Measurements from ENCODE around the gene FADS1.

Gene FADS1

DNA sequence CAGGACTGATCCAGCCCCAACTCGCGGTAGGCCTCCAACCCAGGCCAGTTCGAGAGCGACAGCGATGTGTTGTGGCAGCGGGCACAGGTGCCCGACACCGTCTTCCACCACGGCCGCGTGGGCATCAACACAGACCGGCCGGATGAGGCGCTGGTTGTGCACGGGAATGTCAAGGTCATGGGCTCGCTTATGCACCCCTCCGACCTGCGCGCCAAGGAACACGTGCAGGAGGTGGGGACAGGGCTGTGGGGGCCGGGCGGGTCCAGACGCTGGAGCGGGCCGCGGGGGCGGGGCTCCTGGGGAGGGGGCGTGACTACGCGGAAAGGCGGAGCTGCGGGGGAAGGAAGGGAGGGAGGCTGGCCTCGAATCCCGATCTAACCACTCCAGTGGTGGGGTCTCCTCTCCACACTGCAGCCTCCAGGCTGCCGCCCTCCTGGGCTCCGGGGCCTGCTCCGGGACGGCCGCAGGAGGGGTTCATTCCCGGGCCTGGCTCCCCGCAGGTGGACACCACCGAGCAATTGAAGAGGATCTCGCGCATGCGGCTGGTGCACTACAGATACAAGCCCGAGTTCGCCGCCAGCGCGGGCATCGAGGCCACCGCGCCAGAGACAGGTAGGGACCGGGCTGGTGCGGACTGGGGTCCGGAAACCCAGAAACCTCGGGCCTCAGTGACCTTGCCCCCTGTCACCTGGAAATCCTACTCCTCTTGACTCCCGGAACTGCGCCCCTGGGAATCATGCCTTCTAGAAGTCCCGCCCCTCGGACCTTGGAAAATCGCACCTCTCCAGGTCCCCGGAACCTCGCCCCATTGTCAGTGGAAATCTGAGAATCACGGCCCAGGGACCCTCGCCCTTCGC is 39.3 kb downstream of the FADS1 start:
- DNase-seq (ENCODE audit: insufficient read length, low spot score) (no peak), FAIRE-seq (no peak)
- no peak for TF ChIP-seq POLR2A (IDR thresholded peaks at IDR 0.05; ENCODE audit: low read depth, low read length)

DNA sequence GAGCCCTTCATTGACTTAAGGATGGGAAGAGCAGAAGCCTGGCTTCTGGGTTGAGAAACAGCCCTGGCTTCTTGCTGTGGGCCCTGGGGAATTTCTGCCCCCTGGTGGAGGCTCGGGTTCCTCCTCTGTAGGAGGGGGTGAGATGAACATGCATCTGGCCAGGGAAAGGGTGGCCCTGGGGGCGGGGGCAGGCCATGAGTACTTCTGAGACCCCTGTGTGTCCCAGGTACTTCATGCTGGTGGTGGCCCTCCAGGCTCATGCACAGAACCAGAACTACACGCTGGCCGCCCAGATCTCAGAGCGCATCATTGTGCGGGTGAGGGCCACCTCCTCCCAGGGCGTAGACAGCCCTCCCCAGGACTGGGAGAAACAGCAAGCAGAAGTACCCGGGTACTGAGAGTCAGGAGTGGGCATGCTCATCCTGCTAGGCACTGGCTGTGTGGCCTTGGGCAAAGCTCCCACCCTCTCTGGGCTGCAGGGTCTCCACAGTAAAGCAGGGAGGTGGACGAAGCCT is 40.2 kb downstream of the FADS1 start:
- FAIRE-seq (no peak), DNase-seq (ENCODE audit: insufficient read length, low spot score) (peak; percentile 93)
- no peak for TF ChIP-seq POLR2A (IDR thresholded peaks at IDR 0.05; ENCODE audit: low read depth, low read length)

- TF ChIP-seq POLR2A (IDR thresholded peaks at IDR 0.05; ENCODE audit: low read depth, low read length) = no peak
- FAIRE-seq (no peak), DNase-seq (ENCODE audit: insufficient read length, low spot score) (no peak)
Observed at GRCh38 chr11:61775606-61776554, 40.9 kb downstream of the FADS1 start.

GRCh38 chr11:61775106-61775505 is 41.7 kb downstream of the FADS1 start:
- no peak for TF ChIP-seq POLR2A (IDR thresholded peaks at IDR 0.05; ENCODE audit: low read depth, low read length)
- no peak for FAIRE-seq

DNA sequence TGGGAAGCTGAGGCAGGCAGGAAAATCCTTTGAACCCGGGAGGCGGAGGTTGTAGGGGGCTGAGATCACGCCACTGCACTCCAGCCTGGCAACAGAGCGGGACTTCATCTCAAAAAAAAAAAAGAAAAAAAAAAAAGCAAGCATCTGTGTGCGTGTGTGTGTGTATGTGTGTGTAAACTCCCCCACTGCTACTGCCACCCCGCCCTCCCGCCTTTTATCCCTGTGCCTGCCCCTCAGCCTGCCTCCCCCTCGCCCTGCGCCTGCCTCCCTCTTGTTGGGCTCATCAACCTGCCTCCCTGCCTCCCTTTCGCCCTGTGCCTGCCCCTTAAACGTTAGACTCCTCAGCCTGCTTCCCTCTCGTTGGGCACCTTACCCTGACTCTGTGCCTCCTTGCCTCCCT is 42.4 kb downstream of the FADS1 start:
- DNase-seq (ENCODE audit: insufficient read length, low spot score) (no peak), FAIRE-seq (no peak)
- TF ChIP-seq POLR2A (IDR thresholded peaks at IDR 0.05; ENCODE audit: low read depth, low read length) = no peak

More at GRCh38 chr11:61775106-61775505, 41.7 kb downstream of the FADS1 start:
- no peak for DNase-seq (ENCODE audit: insufficient read length, low spot score)

GRCh38 chr11:61773809-61774208 is 43.0 kb downstream of the FADS1 start:
- no peak for DNase-seq (ENCODE audit: insufficient read length, low spot score)
- no peak for FAIRE-seq
- TF ChIP-seq POLR2A (IDR thresholded peaks at IDR 0.05; ENCODE audit: low read depth, low read length) = no peak

- no peak for DNase-seq (ENCODE audit: insufficient read length, low spot score)
- no peak for FAIRE-seq
- no peak for TF ChIP-seq POLR2A (IDR thresholded peaks at IDR 0.05; ENCODE audit: low read depth, low read length)
Observed at GRCh38 chr11:61773356-61773755, 43.4 kb downstream of the FADS1 start.

DNA sequence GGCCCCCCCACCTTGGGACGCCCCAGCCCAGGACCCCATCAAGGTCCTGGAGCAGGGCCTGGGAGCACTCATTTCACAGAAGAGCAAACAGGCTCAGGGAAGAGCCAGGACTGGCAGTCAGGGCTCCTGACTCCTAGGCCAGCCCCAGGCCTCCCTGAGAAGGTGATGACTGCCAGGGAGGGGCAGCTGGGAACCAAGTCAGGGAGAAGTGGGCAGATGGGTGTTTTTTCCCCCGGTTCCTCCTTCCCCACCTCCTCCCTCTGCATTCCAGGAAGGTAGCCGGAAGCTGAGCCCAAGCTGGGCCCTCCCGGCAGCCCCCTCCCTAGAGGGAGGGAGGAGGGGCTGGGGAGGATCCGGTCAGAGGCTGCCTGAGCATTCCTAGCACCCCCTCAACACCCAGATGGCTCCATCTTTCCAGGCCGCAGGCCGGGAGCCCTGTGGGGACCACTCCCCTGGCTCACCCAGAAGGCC is 44.8 kb downstream of the FADS1 start:
- no peak for DNase-seq (ENCODE audit: insufficient read length, low spot score)
- no peak for TF ChIP-seq POLR2A (IDR thresholded peaks at IDR 0.05; ENCODE audit: low read depth, low read length)
- FAIRE-seq = no peak

GRCh38 chr11:61771195-61771894 is 45.5 kb downstream of the FADS1 start:
- no peak for DNase-seq (ENCODE audit: insufficient read length, low spot score)
- no peak for FAIRE-seq
- TF ChIP-seq POLR2A (IDR thresholded peaks at IDR 0.05; ENCODE audit: low read depth, low read length) = no peak

DNA sequence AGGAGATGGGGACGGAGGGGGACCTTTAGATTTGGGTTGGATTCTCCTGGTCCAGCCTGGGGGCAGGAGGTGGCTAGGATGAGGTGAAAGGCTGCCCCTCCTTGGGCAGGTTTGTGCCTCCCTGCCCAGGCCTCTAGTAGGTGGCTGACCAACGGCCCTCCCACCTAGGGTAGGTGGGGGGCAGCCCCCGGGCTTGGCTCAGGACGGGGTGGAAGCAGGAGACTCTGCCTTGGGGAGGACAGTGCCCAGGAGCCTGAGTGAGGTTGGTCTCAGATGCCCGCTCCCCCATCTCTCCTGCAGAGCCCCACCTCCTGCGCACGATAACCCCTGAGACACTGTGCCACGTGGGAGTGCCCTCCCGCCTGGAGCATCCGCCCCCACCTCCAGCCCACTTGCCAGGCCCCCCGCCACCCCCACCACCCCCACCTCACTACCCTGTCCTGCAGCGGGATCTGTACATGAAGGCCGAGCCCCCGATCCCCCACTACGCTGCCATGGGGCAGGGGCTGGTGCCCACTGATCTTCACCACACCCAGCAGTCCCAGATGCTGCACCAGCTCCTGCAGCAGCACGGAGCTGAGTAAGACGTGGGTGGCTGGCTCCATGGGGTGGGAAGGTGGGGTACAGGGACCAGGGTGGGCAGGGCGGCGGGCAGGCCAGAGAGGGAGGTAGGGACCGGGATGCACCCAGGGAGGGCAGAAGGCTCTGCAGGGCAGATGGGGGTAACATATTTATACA is 46.7 kb downstream of the FADS1 start:
- no peak for TF ChIP-seq POLR2A (IDR thresholded peaks at IDR 0.05; ENCODE audit: low read depth, low read length)
- DNase-seq (ENCODE audit: insufficient read length, low spot score) (no peak), FAIRE-seq (no peak)

GRCh38 chr11:61769169-61769920 is 47.5 kb downstream of the FADS1 start:
- DNase-seq (ENCODE audit: insufficient read length, low spot score) (peak; percentile 71), FAIRE-seq (no peak)
- TF ChIP-seq POLR2A (IDR thresholded peaks at IDR 0.05; ENCODE audit: low read depth, low read length) = no peak

GRCh38 chr11:61768376-61769076 is 48.3 kb downstream of the FADS1 start:
- DNase-seq (ENCODE audit: insufficient read length, low spot score) (no peak), FAIRE-seq (no peak)
- TF ChIP-seq POLR2A (IDR thresholded peaks at IDR 0.05; ENCODE audit: low read depth, low read length) = no peak
